ENCODE data around the gene SMIM38. TPM values are rescaled to one million over a fixed set of nuclear protein-coding genes. Genes with fewer than 3 reads are reported as not detected.
A peak's percentile ranks its signal among the peaks of the same experiment; 100 is the strongest.

The SMIM38 gene
- total and polyA plus RNA-seq, 2 of the 4 experiments (the other 2 are of a cell fraction), result under 0.01 to 0.05 TPM

DNA sequence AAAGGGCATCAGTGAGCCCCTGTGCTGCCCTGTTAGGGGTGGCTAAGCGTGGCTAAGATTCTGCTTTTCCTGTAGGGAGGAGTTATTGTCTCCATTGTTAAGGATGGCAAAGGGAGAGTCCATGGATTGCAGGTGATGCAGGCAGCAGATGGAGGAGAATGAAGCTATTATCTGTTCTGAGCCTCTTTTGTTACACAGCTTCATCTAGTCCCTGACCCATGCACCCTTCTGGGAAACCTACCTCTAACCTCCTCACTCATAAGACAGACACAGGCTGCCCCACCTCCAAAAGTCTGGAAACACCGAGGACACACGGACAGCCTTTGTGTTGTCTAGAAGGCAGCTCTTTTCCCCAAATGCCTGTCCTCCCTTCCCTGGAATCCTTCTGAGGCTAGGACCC is 13.7 kb downstream of the SMIM38 start:
- CTCF ChIA-PET, result no interaction called here
- intact Hi-C loops (cut with micrococcal nuclease), result no loop called here
- no TSS peak for BruUV-seq (replicated peaks)

More for the DNA sequence above, 13.7 kb downstream of the SMIM38 start:
- Histone ChIP-seq H3K4me1 (ENCODE audit: control insufficient read depth, insufficient read depth, low read length) (peaks cover 23% of the 10 kb centered on the region), H3K4me3 (ENCODE audit: insufficient read depth, low read depth, low read length) (no peak overlapping the region), H2AK5ac (ENCODE audit: low read depth, low read length) (peak overlapping the region; percentile 50), H2AK9ac (replicated peaks; ENCODE audit: low read depth, low read length, poor library complexity) (peak overlapping the region; percentile 45), H3K18ac (ENCODE audit: low read depth, low read length) (no peak overlapping the region), H2BK15ac (ENCODE audit: low read depth, low read length) (0 out of 3 replicates have a peak overlapping the region, but pooled peaks have one; percentile 32), H3K4ac (ENCODE audit: low read depth, low read length) (peak overlapping the region; percentile 15), H4K20me1 (ENCODE audit: insufficient read depth, low read length) (no peaks in the 10 kb centered on the region), H3K14ac (replicated peaks; ENCODE audit: low read depth, low read length) (no peak overlapping the region), H4K8ac (ENCODE audit: low read depth in 2 of 2, low read length in 2 of 2) (no peak overlapping the region), H3K9me3 (ENCODE audit: control insufficient read depth, insufficient read depth, low read length) (no peaks in the 10 kb centered on the region), H3K4me2 (ENCODE audit: low read depth, low read length) (no peak overlapping the region), H3K27ac (ENCODE audit: insufficient read depth, low read length) (no peak overlapping the region), H3K9ac (ENCODE audit: low read depth, low read length) (no peak overlapping the region), H3K27me3 (ENCODE audit: control insufficient read depth, insufficient read depth, low read length) (no peaks in the 10 kb centered on the region), H2AFZ (replicated peaks; ENCODE audit: low read length, poor library complexity) (no peak overlapping the region), H4K91ac (ENCODE audit: insufficient read depth, low read depth, low read length) (peak overlapping the region; percentile 33; the same call in 1 of the 2 replicates), H3K36me3 (ENCODE audit: control insufficient read depth, insufficient read depth, low read length) (no peaks in the 10 kb centered on the region), H3K9me1 (ENCODE audit: insufficient read depth, low read length) (peaks cover 17% of the 10 kb centered on the region), H3K79me1 (ENCODE audit: low read depth in 1 of 2, low read length in 2 of 2) (no peaks in the 10 kb centered on the region), H4K5ac (ENCODE audit: low read depth, low read length) (no peak overlapping the region), H3K23ac (ENCODE audit: low read depth, low read length) (no peak overlapping the region), H2BK20ac (ENCODE audit: low read depth, low read length) (peak overlapping the region; percentile 66), H3K56ac (ENCODE audit: extremely low read depth, insufficient read depth, low read length) (no peak overlapping the region), H2BK120ac (ENCODE audit: low read depth, low read length) (peak overlapping the region; percentile 14; the same call in 1 of the 2 replicates), H2BK5ac (ENCODE audit: low read depth, low read length, poor library complexity, severe bottlenecking) (no peak overlapping the region)
- no peak for ATAC-seq (ENCODE audit: low read depth)
- POLR2A ChIA-PET (ENCODE audit: unreplicated experiment), result no interaction called here
- dilution Hi-C loops (cut with HindIII; ENCODE audit: low sequenced_read_pairs, unreplicated experiment), result no loop called here
- WGBS, 2 experiments (ENCODE audit: extremely low coverage in 2 of 2, insufficient read length in 1 of 2), result 90% methylated on average over 2 of the region's 3 CpGs; no CpG with 5 or more reads in 1 of the 2 experiments
- in situ Hi-C loops (cut with MboI; ENCODE audit: low sequenced_read_pairs), result no loop called here
- no peak for TF ChIP-seq NFE2L2 (IDR thresholded peaks at IDR 0.05; ENCODE audit: low read depth, low read length)
- no peak for TF ChIP-seq RAD21 (IDR thresholded peaks at IDR 0.05; ENCODE audit: low read length)
- no peak for TF ChIP-seq CHD1 (IDR thresholded peaks at IDR 0.05; ENCODE audit: low read depth, low read length)
- no peak for TF ChIP-seq MAZ (IDR thresholded peaks at IDR 0.05; ENCODE audit: borderline replicate concordance, low read depth, low read length)
- no peak for TF ChIP-seq RFX5 (IDR thresholded peaks at IDR 0.05; ENCODE audit: low read depth, low read length)
- no peak for TF ChIP-seq RCOR1 (IDR thresholded peaks at IDR 0.05; ENCODE audit: insufficient replicate concordance, low read length)
- TF ChIP-seq, protein P1, sequence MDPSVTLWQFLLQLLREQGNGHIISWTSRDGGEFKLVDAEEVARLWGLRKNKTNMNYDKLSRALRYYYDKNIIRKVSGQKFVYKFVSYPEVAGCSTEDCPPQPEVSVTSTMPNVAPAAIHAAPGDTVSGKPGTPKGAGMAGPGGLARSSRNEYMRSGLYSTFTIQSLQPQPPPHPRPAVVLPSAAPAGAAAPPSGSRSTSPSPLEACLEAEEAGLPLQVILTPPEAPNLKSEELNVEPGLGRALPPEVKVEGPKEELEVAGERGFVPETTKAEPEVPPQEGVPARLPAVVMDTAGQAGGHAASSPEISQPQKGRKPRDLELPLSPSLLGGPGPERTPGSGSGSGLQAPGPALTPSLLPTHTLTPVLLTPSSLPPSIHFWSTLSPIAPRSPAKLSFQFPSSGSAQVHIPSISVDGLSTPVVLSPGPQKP (IDR thresholded peaks at IDR 0.05; ENCODE audit: borderline replicate concordance, low read depth, low read length), result no peak
- no peak for TF ChIP-seq MXI1 (IDR thresholded peaks at IDR 0.05; ENCODE audit: borderline replicate concordance, low read depth, low read length)
- no peak for TF ChIP-seq CTCF (conservative IDR thresholded peaks at IDR 0.05; ENCODE audit: low read depth, low read length)
- no peak for TF ChIP-seq USF2 (IDR thresholded peaks at IDR 0.05; ENCODE audit: low read depth, low read length)
- no peak for TF ChIP-seq SMC3 (IDR thresholded peaks at IDR 0.05; ENCODE audit: low read depth, low read length)
- no peak for TF ChIP-seq CEBPB (IDR thresholded peaks at IDR 0.05; ENCODE audit: low read depth, low read length)
- TF ChIP-seq POLR2A (IDR thresholded peaks at IDR 0.05; ENCODE audit: low read depth, low read length), result no peak
- no peak for TF ChIP-seq MAFK (IDR thresholded peaks at IDR 0.05; ENCODE audit: low read depth, low read length)
- TF ChIP-seq FOS (IDR thresholded peaks at IDR 0.05; ENCODE audit: low read depth, low read length), result no peak
- no peak for TF ChIP-seq BHLHE40 (IDR thresholded peaks at IDR 0.05; ENCODE audit: low read depth, low read length)
- no peak for DNase-seq

All from IMR-90 (cell line).